ENCODE results near the gene AKAP1. TPM values are rescaled to one million over a fixed set of nuclear protein-coding genes. Genes with fewer than 3 reads are reported as not detected.

Gene AKAP1
- total RNA-seq, 6 donors from 2014 or later, result 51.2 to 147 (median 79.4) TPM

DNA sequence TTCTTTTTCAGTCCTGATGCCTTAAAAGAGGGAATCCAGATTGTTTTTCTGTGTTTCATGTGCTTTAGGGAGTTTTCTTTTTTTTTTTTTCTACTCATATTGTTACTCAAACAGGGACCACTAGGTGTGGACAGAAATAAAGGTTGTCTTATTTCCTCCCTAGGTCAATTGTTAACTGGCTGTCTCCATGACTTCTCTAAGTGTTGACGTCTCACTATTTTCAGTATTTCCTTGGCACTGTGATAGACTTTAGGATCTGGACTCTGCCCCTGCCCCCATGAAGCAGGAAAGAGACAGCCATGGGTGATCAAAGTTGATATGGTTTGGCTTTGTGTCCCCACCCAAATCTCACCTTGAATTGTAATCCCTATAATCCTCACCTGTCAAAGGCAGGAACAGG, 73.7 kb downstream of the AKAP1 start:
- no peak for DNase-seq
- TF ChIP-seq EP300 (IDR thresholded peaks at IDR 0.05) (no peak), POLR2A (IDR thresholded peaks at IDR 0.05) (no peak), POLR2AphosphoS5 (IDR thresholded peaks at IDR 0.05) (no peak)
- TF ChIP-seq, protein P1, sequence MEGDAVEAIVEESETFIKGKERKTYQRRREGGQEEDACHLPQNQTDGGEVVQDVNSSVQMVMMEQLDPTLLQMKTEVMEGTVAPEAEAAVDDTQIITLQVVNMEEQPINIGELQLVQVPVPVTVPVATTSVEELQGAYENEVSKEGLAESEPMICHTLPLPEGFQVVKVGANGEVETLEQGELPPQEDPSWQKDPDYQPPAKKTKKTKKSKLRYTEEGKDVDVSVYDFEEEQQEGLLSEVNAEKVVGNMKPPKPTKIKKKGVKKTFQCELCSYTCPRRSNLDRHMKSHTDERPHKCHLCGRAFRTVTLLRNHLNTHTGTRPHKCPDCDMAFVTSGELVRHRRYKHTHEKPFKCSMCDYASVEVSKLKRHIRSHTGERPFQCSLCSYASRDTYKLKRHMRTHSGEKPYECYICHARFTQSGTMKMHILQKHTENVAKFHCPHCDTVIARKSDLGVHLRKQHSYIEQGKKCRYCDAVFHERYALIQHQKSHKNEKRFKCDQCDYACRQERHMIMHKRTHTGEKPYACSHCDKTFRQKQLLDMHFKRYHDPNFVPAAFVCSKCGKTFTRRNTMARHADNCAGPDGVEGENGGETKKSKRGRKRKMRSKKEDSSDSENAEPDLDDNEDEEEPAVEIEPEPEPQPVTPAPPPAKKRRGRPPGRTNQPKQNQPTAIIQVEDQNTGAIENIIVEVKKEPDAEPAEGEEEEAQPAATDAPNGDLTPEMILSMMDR (IDR thresholded peaks at IDR 0.05), result no peak

DNA sequence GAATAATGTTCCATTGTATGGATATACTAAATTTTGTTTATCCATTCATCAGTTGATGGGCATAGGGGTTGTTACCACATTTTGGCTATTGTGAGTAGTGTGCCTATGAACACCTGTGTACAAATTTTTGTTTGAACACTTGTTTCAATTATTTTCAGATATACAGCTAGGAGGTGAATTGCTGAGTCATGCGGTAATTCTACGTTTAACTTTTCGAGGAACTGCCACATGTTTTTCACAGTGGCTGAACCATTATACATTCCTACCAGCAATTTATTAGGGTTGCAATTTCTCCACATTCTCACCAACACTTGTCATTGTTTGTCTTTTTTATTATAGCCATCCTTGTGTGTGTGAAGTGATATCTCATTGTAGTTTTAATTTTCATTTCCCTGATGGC, 75.6 kb downstream of the AKAP1 start:
- Histone ChIP-seq H3K4me1 (no peaks in the 10 kb centered on the region), H3K36me3 (no peaks in the 10 kb centered on the region), H3K9me3 (no peaks in the 10 kb centered on the region), H3K27me3 (no peaks in the 10 kb centered on the region), H3K4me3 (no peak overlapping the region), H3K27ac (no peak overlapping the region)
- TF ChIP-seq EP300 (IDR thresholded peaks at IDR 0.05), result no peak
- no peak for TF ChIP-seq POLR2AphosphoS5 (IDR thresholded peaks at IDR 0.05)
- no peak for TF ChIP-seq POLR2A (IDR thresholded peaks at IDR 0.05)
- TF ChIP-seq, protein P1 (IDR thresholded peaks at IDR 0.05), result no peak
- DNase-seq (no peak), ATAC-seq (ENCODE audit: low FRiP score in 2 of 2) (no peak)
- WGBS, 2 donors, result 86 to 91% methylated on average over 3 of the region's 3 CpGs

More for the DNA sequence above, 73.7 kb downstream of the AKAP1 start:
- Histone ChIP-seq H3K9me3 (no peaks in the 10 kb centered on the region), H3K4me1 (no peaks in the 10 kb centered on the region), H3K36me3 (no peaks in the 10 kb centered on the region), H3K27ac (no peak overlapping the region), H3K27me3 (no peaks in the 10 kb centered on the region), H3K4me3 (no peak overlapping the region)
- 41 to 60% methylated on average over 1 of the region's 1 CpG for WGBS, 2 donors
- no peak for ATAC-seq (ENCODE audit: low FRiP score in 2 of 2)

DNA sequence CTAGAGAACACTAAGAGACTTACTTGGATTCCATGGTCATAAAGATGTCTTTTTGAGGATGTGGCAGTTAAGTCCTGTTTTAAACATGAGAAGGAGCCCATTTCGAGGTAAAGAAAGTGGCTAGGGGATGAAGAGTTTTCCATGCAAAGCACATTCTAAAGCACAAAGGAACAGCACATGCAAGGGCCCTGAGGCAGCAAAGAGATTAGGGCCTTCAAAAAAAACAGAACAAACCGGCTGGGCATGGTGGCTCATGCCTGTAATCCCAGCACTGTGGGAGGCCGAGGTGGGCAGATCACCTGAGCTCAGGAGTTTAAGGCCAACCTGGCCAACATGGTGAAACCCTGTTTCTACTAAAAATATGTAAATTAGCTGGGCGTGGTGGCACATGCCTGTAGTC, 79.8 kb downstream of the AKAP1 start:
- Histone ChIP-seq H3K36me3 (no peaks in the 10 kb centered on the region), H3K27me3 (no peaks in the 10 kb centered on the region), H3K4me3 (no peak overlapping the region), H3K9me3 (no peaks in the 10 kb centered on the region), H3K4me1 (no peaks in the 10 kb centered on the region), H3K27ac (no peak overlapping the region)
- DNase-seq (no peak), ATAC-seq (ENCODE audit: low FRiP score in 2 of 2) (no peak)
- 88 to 90% methylated on average over 4 of the region's 4 CpGs for WGBS, 2 donors
- TF ChIP-seq POLR2A (IDR thresholded peaks at IDR 0.05), result no peak
- no peak for TF ChIP-seq EP300 (IDR thresholded peaks at IDR 0.05)
- no peak for TF ChIP-seq POLR2AphosphoS5 (IDR thresholded peaks at IDR 0.05)
- TF ChIP-seq, protein P1 (IDR thresholded peaks at IDR 0.05), result no peak

DNA sequence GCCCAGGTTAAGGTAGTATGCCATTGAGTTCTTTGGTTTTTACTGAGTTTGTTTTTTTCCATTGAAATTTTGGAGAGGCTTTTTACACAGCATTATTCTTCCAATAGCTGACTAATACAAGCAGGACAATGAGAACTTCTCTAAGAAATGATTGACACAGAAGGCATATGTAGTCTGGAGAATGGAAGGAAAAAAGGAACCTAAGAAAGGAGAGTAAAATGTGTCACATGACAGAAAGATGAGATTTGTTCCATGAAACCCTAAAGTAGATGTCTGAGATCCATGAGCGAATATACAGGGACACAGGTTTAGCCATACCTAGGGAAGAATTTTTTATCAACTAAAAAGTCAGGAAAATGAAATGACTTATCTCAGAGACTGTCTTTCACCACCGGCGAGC, 80.7 kb downstream of the AKAP1 start:
- Histone ChIP-seq H3K27me3 (no peaks in the 10 kb centered on the region), H3K27ac (no peak overlapping the region), H3K36me3 (no peaks in the 10 kb centered on the region), H3K9me3 (no peaks in the 10 kb centered on the region), H3K4me1 (no peaks in the 10 kb centered on the region), H3K4me3 (no peak overlapping the region)
- 92 to 93% methylated on average over 3 of the region's 3 CpGs for WGBS, 2 donors
- no peak for DNase-seq
- no peak for ATAC-seq (ENCODE audit: low FRiP score in 2 of 2)
- TF ChIP-seq EP300 (IDR thresholded peaks at IDR 0.05) (no peak), POLR2AphosphoS5 (IDR thresholded peaks at IDR 0.05) (no peak), POLR2A (IDR thresholded peaks at IDR 0.05) (no peak)
- TF ChIP-seq, protein P1 (IDR thresholded peaks at IDR 0.05), result no peak

DNA sequence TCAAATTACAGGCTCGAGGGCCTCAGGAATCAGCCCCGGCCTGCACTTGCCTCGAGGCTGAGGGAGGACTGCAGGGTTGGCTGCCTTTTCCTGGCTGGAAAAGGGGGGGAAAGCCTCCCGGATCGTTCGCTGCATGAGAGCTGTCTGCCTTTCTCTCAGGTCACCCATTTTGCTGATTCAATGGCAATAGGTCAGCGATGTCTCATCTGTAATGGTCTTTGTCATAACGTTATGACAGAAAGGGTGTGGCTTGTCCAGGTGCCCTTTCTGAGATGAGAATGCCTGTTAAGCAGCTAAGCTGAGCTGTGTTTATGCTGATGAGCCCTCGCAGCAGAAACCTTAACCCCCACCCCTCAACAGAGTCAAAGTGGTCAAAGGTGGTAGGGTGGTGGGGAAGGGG, 81.8 kb downstream of the AKAP1 start:
- ATAC-seq (ENCODE audit: low FRiP score in 2 of 2) (no peak), DNase-seq (no peak)
- H3K27ac ChIP-seq, result no peak overlapping the region
- TF ChIP-seq POLR2AphosphoS5 (IDR thresholded peaks at IDR 0.05) (no peak), EP300 (IDR thresholded peaks at IDR 0.05) (no peak), POLR2A (IDR thresholded peaks at IDR 0.05) (no peak)
- TF ChIP-seq, protein P1 (IDR thresholded peaks at IDR 0.05), result no peak
- no peaks in the 10 kb centered on the region for H3K27me3 ChIP-seq
- no peak overlapping the region for H3K4me3 ChIP-seq
- no peaks in the 10 kb centered on the region for H3K36me3 ChIP-seq
- WGBS, 2 donors, result 36 to 41% methylated on average over 9 of the region's 9 CpGs
- H3K9me3 ChIP-seq, result no peaks in the 10 kb centered on the region
- no peaks in the 10 kb centered on the region for H3K4me1 ChIP-seq

All from upper lobe of left lung (tissue), 6 donors.